NOMO-1 treated with dmso at 0.1 percent for 144 hours (cell line): Measurements from ENCODE around the gene NEGR1.

Experiments
- DNase-seq: peaks from one replicate; lab custom pipeline; 2025; ENCODE audit not compliant: unreplicated experiment; lab: John Stamatoyannopoulos, UW

NEGR1 gene

GRCh38 chr1:71509051-71509595 lies 773.2 kb downstream of the NEGR1 start:
- no peak for DNase-seq

- DNase-seq = peak; percentile 44
Measured at GRCh38 chr1:71502006-71502405, 780.3 kb downstream of the NEGR1 start.

- no peak for DNase-seq
Measured at GRCh38 chr1:71498542-71498941, 783.8 kb downstream of the NEGR1 start.

- no peak for DNase-seq
Measured at GRCh38 chr1:71494163-71494562, 788.2 kb downstream of the NEGR1 start.

- no peak for DNase-seq
Measured at GRCh38 chr1:71492298-71493041, 789.9 kb downstream of the NEGR1 start.

- DNase-seq = no peak
Measured at GRCh38 chr1:71490432-71490831, 791.9 kb downstream of the NEGR1 start.

GRCh38 chr1:71488555-71489252 lies 793.6 kb downstream of the NEGR1 start:
- DNase-seq = no peak

GRCh38 chr1:71473331-71473730 lies 809.0 kb downstream of the NEGR1 start:
- DNase-seq = no peak

- DNase-seq = no peak
Measured at GRCh38 chr1:71465093-71465492, 817.2 kb downstream of the NEGR1 start.

- no peak for DNase-seq
Measured at GRCh38 chr1:71464016-71464415, 818.3 kb downstream of the NEGR1 start.

GRCh38 chr1:71463144-71463543 lies 819.2 kb downstream of the NEGR1 start:
- DNase-seq = peak; percentile 3

- no peak for DNase-seq
Measured at GRCh38 chr1:71462247-71462646, 820.1 kb downstream of the NEGR1 start.

- DNase-seq = no peak
Measured at GRCh38 chr1:71461416-71461815, 820.9 kb downstream of the NEGR1 start.

GRCh38 chr1:71448444-71448843 lies 833.9 kb downstream of the NEGR1 start:
- DNase-seq = peak; percentile 0

GRCh38 chr1:71438626-71439025 lies 843.7 kb downstream of the NEGR1 start:
- no peak for DNase-seq

- DNase-seq = no peak
Measured at GRCh38 chr1:71435951-71436350, 846.4 kb downstream of the NEGR1 start.

GRCh38 chr1:71434240-71434639 lies 848.1 kb downstream of the NEGR1 start:
- DNase-seq = no peak

GRCh38 chr1:71428029-71428428 lies 854.3 kb downstream of the NEGR1 start:
- no peak for DNase-seq

GRCh38 chr1:71427066-71427465 lies 855.3 kb downstream of the NEGR1 start:
- DNase-seq = no peak

GRCh38 chr1:71424536-71424935 lies 857.8 kb downstream of the NEGR1 start:
- DNase-seq = no peak

GRCh38 chr1:71422221-71422620 lies 860.1 kb downstream of the NEGR1 start:
- DNase-seq = no peak

GRCh38 chr1:71417421-71417820 lies 864.9 kb downstream of the NEGR1 start:
- DNase-seq = no peak
